ENCODE measurements around the gene ARL6IP4.
"Not testable (repeated sequence)": the region's sequence is repeated elsewhere in the genome, so short reads cannot be mapped to it uniquely, and the experiment has no call there.

The ARL6IP4 gene

GRCh38 chr12:123010681-123011080 is 30.2 kb downstream of the ARL6IP4 start:
- no peak for DNase-seq (ENCODE audit: low read depth in 2 of 2)

- DNase-seq (ENCODE audit: low read depth in 2 of 2), result no peak
These were observed 31.2 kb downstream of the ARL6IP4 start for GRCh38 chr12:123011701-123012100.

GRCh38 chr12:123013185-123014095 is 33.0 kb downstream of the ARL6IP4 start:
- no peak for DNase-seq (ENCODE audit: low read depth in 2 of 2)

- not testable (repeated sequence) for DNase-seq (ENCODE audit: low read depth in 2 of 2)
These were observed 34.0 kb downstream of the ARL6IP4 start for GRCh38 chr12:123014473-123014872.

- DNase-seq (ENCODE audit: low read depth in 2 of 2), result no peak
These were observed 37.3 kb downstream of the ARL6IP4 start for GRCh38 chr12:123017753-123018152.

- no peak for DNase-seq (ENCODE audit: low read depth in 2 of 2)
These were observed 39.3 kb downstream of the ARL6IP4 start for GRCh38 chr12:123019841-123020138.

- DNase-seq (ENCODE audit: low read depth in 2 of 2), result no peak
These were observed 41.5 kb downstream of the ARL6IP4 start for GRCh38 chr12:123021688-123022604.

GRCh38 chr12:123022846-123023245 is 42.4 kb downstream of the ARL6IP4 start:
- no peak for DNase-seq (ENCODE audit: low read depth in 2 of 2)

GRCh38 chr12:123024819-123025391 is 44.4 kb downstream of the ARL6IP4 start:
- no peak for DNase-seq (ENCODE audit: low read depth in 2 of 2)

- DNase-seq (ENCODE audit: low read depth in 2 of 2), result no peak
These were observed 45.8 kb downstream of the ARL6IP4 start for GRCh38 chr12:123026094-123026853.

GRCh38 chr12:123027726-123028445 is 47.4 kb downstream of the ARL6IP4 start:
- DNase-seq (ENCODE audit: low read depth in 2 of 2), result no peak

GRCh38 chr12:123028475-123028874 is 48.0 kb downstream of the ARL6IP4 start:
- no peak for DNase-seq (ENCODE audit: low read depth in 2 of 2)

- no peak for DNase-seq (ENCODE audit: low read depth in 2 of 2)
These were observed 49.1 kb downstream of the ARL6IP4 start for GRCh38 chr12:123029550-123029949.

GRCh38 chr12:123030686-123031085 is 50.2 kb downstream of the ARL6IP4 start:
- DNase-seq (ENCODE audit: low read depth in 2 of 2), result no peak

GRCh38 chr12:123031171-123031845 is 50.8 kb downstream of the ARL6IP4 start:
- no peak for DNase-seq (ENCODE audit: low read depth in 2 of 2)
